ENCODE data around the gene CCL19.

GRCh38 chr9:34715639-34716215 is 24.7 kb upstream of the CCL19 start:
- TF ChIP-seq MEF2A (IDR thresholded peaks at IDR 0.05; ENCODE audit: borderline replicate concordance, low read depth) = no peak
- no peak for TF ChIP-seq SMC3 (IDR thresholded peaks at IDR 0.05; ENCODE audit: low read depth, low read length)
- TF ChIP-seq FOSL2 (IDR thresholded peaks at IDR 0.05; ENCODE audit: borderline replicate concordance, low read depth) = no peak
- TF ChIP-seq TAF1 (IDR thresholded peaks at IDR 0.05; ENCODE audit: borderline replicate concordance, low read depth, low read length) = no peak
- no peak for TF ChIP-seq CTCF (IDR thresholded peaks at IDR 0.05)
- TF ChIP-seq RAD21 (IDR thresholded peaks at IDR 0.05; ENCODE audit: low read length) = no peak
- no peak for TF ChIP-seq GABPA (IDR thresholded peaks at IDR 0.05; ENCODE audit: low read depth)
- TF ChIP-seq FOXM1 (IDR thresholded peaks at IDR 0.05; ENCODE audit: low read depth) = no peak
- TF ChIP-seq EZH2phosphoT487 (IDR thresholded peaks at IDR 0.05; ENCODE audit: borderline replicate concordance, low read depth) = no peak

All from SK-N-SH (cell line).